Heart left ventricle (tissue), 13 donors: Measurements from ENCODE around the gene FAM83E.

Source experiments
- CTCF ChIP-seq, 12 donors: fragments of 200-600 bp; sonication (generic) in 4 of 12; IDR thresholded peaks; one replicate each; pipeline versions ENCODE4 v1.5.0 to v1.8.0; 2018 to 2022; ENCODE audit warnings: antibody characterized with exemption in 12 of 12, mild to moderate bottlenecking in 5 of 12
- POLR2A ChIP-seq, 2 donors: fragments of 450-650 bp; IDR thresholded peaks; one replicate each; pipeline ENCODE4 v1.6.1; 2017; ENCODE audit warnings: antibody characterized with exemption in 2 of 2, mild to moderate bottlenecking in 2 of 2, moderate library complexity in 2 of 2
- donor health status: ischemic (EF 13 %, LVEDD 7.1; RV severe dilation, severe dysfunction).
- donor health status: DM: no; HTN: yes; CAD: no.
- donor health status: DM: no; HTN: no; CAD: no.
- donor health status: ischemic (EF 25% LVEDD 6.9; RV normal size, moderate dysfunction).
- donor health status: ischemic (EF 25% LVEDD 5.7; RV mildly dilated, moderate dysfunction).
- donor health status: ischemic (EF 35%, LVEDD 5.7; RV mildly dilated, moderate dysfunction).
- donor health status: nonischemic (EF 11% LVEDD 7.7; RV severe dilation, severe dysfunction).
- donor health status: DM: yes; HTN: yes; CAD: no.
- donor health status: PGD.
- donor health status: ischemic (EF 29% LVEDD 5.4; RV normal size, mild dysfunction).
- donor health status: nonischemic (EF 23%, LVEDD 6.1; RV moderate dilation, normal function).

DNA sequence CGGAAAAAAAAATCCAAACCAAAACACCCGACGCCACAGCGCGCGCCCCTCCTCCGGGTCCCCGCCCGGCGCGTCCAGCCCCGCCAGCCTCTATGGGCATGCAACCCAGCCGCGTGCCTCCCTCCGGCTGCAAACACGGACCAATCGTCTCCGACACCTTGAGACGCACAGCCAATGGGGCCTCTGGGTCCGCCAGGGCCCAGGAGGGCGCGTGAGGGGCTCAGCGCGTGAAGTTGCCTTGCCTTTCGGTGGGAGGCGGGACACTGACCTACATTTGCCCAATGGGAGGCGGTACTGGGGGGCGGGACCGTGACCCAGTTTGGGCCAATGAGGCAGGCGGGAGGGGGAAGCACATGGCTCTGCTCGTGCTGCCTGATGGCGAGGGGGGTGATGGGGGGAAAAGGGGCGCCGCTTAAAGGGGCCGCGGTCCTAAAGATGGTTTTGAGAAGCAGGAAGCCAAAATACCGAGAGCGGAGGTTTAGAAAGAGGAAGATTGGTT lies 22.6 kb upstream of the FAM83E start:
- TF ChIP-seq CTCF (IDR thresholded peaks at IDR 0.05): no peak
- TF ChIP-seq POLR2A (IDR thresholded peaks at IDR 0.05): no peak
